ENCODE results near the gene LCN15. TPM values are rescaled to one million over a fixed set of nuclear protein-coding genes. Genes with fewer than 3 reads are reported as not detected.

The LCN15 gene
- total and polyA plus RNA-seq, 2 of the 13 experiments (the other 11 are each of a cell fraction or from before 2014, with no cell fraction given): 1.3 to 53.7 TPM

GRCh38 chr9:136786451-136786850 lies 22.1 kb upstream of the LCN15 start:
- CTCF ChIA-PET (ENCODE audit: low intra/inter-chr PET ratio, low total read pairs): no interaction called here
- 0 out of 2 replicates have a peak overlapping the region, but pooled peaks have one; percentile 18 for H3K4me2 ChIP-seq (ENCODE audit: low read depth, low read length)
- intact Hi-C loops (cut with micrococcal nuclease; ENCODE audit: unreplicated experiment): loop anchor here (5.0 to 10.0 kb wide), 3 partner anchors 61 to 141 kb away; partner anchors contain the start of genes PHPT1 and TRAF2
- no TSS peak for BruUV-seq (replicated peaks)
- H4K20me1 ChIP-seq (ENCODE audit: insufficient read depth, low read length): no peaks in the 10 kb centered on the region
- ATAC-seq (no peak), DNase-seq (ENCODE audit: low spot score) (no peak), FAIRE-seq (no peak)
- H3K4me3 ChIP-seq (replicated peaks in 1 of 3; ENCODE audit: insufficient read depth in 1 of 3, low read depth in 2 of 3, low read length in 3 of 3): no peak overlapping the region
- TF ChIP-seq ZNF503 (CRISPR knock-in tag; IDR thresholded peaks at IDR 0.05) (no peak), EP300 (IDR thresholded peaks at IDR 0.05; ENCODE audit: low read depth in 2 of 2, low read length in 2 of 2) (no peak), EP300 (CRISPR knock-in tag; IDR thresholded peaks at IDR 0.05; ENCODE audit: borderline replicate concordance) (no peak), SNAPC2 (CRISPR knock-in tag; IDR thresholded peaks at IDR 0.05) (no peak), SYNCRIP (IDR thresholded peaks at IDR 0.05; ENCODE audit: insufficient read depth, low read depth, low read length) (no peak), PRDM10 (CRISPR knock-in tag; IDR thresholded peaks at IDR 0.05; ENCODE audit: low read depth) (no peak), MBD4 (IDR thresholded peaks at IDR 0.05; ENCODE audit: borderline replicate concordance, low read length) (no peak), CSRNP2 (CRISPR knock-in tag; conservative IDR thresholded peaks at IDR 0.05; ENCODE audit: low read depth) (no peak), GATAD2A (CRISPR knock-in tag; IDR thresholded peaks at IDR 0.05) (no peak), NR1H2 (CRISPR knock-in tag; IDR thresholded peaks at IDR 0.05; ENCODE audit: borderline replicate concordance, low read depth) (no peak), ZNF614 (CRISPR knock-in tag; IDR thresholded peaks at IDR 0.05; ENCODE audit: borderline replicate concordance) (no peak), TAF15 (IDR thresholded peaks at IDR 0.05; ENCODE audit: low read depth, low read length, poor library complexity, severe bottlenecking) (no peak), HNRNPL (IDR thresholded peaks at IDR 0.05; ENCODE audit: low read depth, low read length) (no peak), MYC (CRISPR knock-in tag; IDR thresholded peaks at IDR 0.05; ENCODE audit: borderline replicate concordance) (no peak), BHLHE40 (IDR thresholded peaks at IDR 0.05; ENCODE audit: low read length) (no peak), AKAP8 (CRISPR knock-in tag; IDR thresholded peaks at IDR 0.05) (no peak), ZBTB14 (CRISPR knock-in tag; IDR thresholded peaks at IDR 0.05) (no peak), ZC3H4 (CRISPR knock-in tag; IDR thresholded peaks at IDR 0.05; ENCODE audit: borderline replicate concordance) (no peak)
- peaks cover 75% of the 10 kb centered on the region for H3K4me1 ChIP-seq (ENCODE audit: insufficient read depth, low read length)
- no peaks in the 10 kb centered on the region for H3K9me3 ChIP-seq (ENCODE audit: low read length)
- in situ Hi-C loops (cut with HindIII; ENCODE audit: extremely low pct_ligation_motif_present, low pct_unique_long_range_greater_than_20kb): no loop called here
- 89% methylated on average over 8 of the region's 10 CpGs for WGBS (ENCODE audit: low lambda C conversion rate)
- H2AFZ ChIP-seq (ENCODE audit: low read length): no peak overlapping the region
- H3K36me3 ChIP-seq (replicated peaks in 1 of 2; ENCODE audit: control insufficient read depth in 1 of 2, insufficient read depth in 2 of 2, low read length in 2 of 2): no peaks in the 10 kb centered on the region
- no peak overlapping the region for H3K9ac ChIP-seq (ENCODE audit: insufficient read depth, low read depth, low read length)
- H3K27ac ChIP-seq (ENCODE audit: extremely low read length, insufficient read depth, low read length): peak overlapping the region; percentile 64
- H3K79me2 ChIP-seq (ENCODE audit: insufficient read depth, low read length): peaks cover 1% of the 10 kb centered on the region
- POLR2A ChIA-PET: no interaction called here
- no peaks in the 10 kb centered on the region; a peak in 1 of 5 replicates for H3K27me3 ChIP-seq (ENCODE audit: control insufficient read depth in 1 of 2, insufficient read depth in 2 of 2, low read length in 2 of 2)
